ENCODE results near the gene ATXN1. TPM values are rescaled to one million over a fixed set of nuclear protein-coding genes. Genes with fewer than 3 reads are reported as not detected.
"Not testable (repeated sequence)": the region's sequence is repeated elsewhere in the genome, so short reads cannot be mapped to it uniquely, and the experiment has no call there.

Gene ATXN1
- total RNA-seq, 1 experiment from 2014 or later: under 0.01 TPM

- in situ Hi-C loops (cut with HindIII; ENCODE audit: low sequenced_read_pairs); DNase-seq (ENCODE audit: low spot score): not testable (repeated sequence)
Observed at GRCh38 chr6:16784957-16785356, 23.7 kb upstream of the ATXN1 start.

- in situ Hi-C loops (cut with HindIII; ENCODE audit: low sequenced_read_pairs): no loop called here
- no peak for DNase-seq (ENCODE audit: low spot score)
Observed at GRCh38 chr6:16783952-16784565, 22.8 kb upstream of the ATXN1 start.

- DNase-seq (ENCODE audit: low spot score): no peak
- in situ Hi-C loops (cut with HindIII; ENCODE audit: low sequenced_read_pairs): no loop called here
Observed at GRCh38 chr6:16783509-16783908, 22.2 kb upstream of the ATXN1 start.

- in situ Hi-C loops (cut with HindIII; ENCODE audit: low sequenced_read_pairs): no loop called here
- DNase-seq (ENCODE audit: low spot score): no peak
Observed at GRCh38 chr6:16782278-16782677, 21.0 kb upstream of the ATXN1 start.

GRCh38 chr6:16781348-16782169 is 20.3 kb upstream of the ATXN1 start:
- in situ Hi-C loops (cut with HindIII; ENCODE audit: low sequenced_read_pairs): no loop called here
- peak; percentile 83 for DNase-seq (ENCODE audit: low spot score)

- no peak for DNase-seq (ENCODE audit: low spot score)
- in situ Hi-C loops (cut with HindIII; ENCODE audit: low sequenced_read_pairs): no loop called here
Observed at GRCh38 chr6:16778521-16778920, 17.3 kb upstream of the ATXN1 start.

GRCh38 chr6:16777794-16778193 is 16.5 kb upstream of the ATXN1 start:
- in situ Hi-C loops (cut with HindIII; ENCODE audit: low sequenced_read_pairs): no loop called here
- DNase-seq (ENCODE audit: low spot score): no peak

GRCh38 chr6:16776394-16777017 is 15.2 kb upstream of the ATXN1 start:
- DNase-seq (ENCODE audit: low spot score): no peak
- in situ Hi-C loops (cut with HindIII; ENCODE audit: low sequenced_read_pairs): no loop called here

GRCh38 chr6:16774437-16774836 is 13.2 kb upstream of the ATXN1 start:
- no peak for DNase-seq (ENCODE audit: low spot score)
- in situ Hi-C loops (cut with HindIII; ENCODE audit: low sequenced_read_pairs): no loop called here

- in situ Hi-C loops (cut with HindIII; ENCODE audit: low sequenced_read_pairs): no loop called here
- DNase-seq (ENCODE audit: low spot score): peak; percentile 37
Observed at GRCh38 chr6:16773362-16773761, 12.1 kb upstream of the ATXN1 start.

- in situ Hi-C loops (cut with HindIII; ENCODE audit: low sequenced_read_pairs): no loop called here
- peak; percentile 54 for DNase-seq (ENCODE audit: low spot score)
Observed at GRCh38 chr6:16770701-16771569, 9.7 kb upstream of the ATXN1 start.

GRCh38 chr6:16769986-16770376 is 8.7 kb upstream of the ATXN1 start:
- in situ Hi-C loops (cut with HindIII; ENCODE audit: low sequenced_read_pairs): no loop called here
- no peak for DNase-seq (ENCODE audit: low spot score)

- in situ Hi-C loops (cut with HindIII; ENCODE audit: low sequenced_read_pairs): no loop called here
Observed at GRCh38 chr6:16769131-16769985, 8.1 kb upstream of the ATXN1 start.

GRCh38 chr6:16768477-16768830 is 7.2 kb upstream of the ATXN1 start:
- DNase-seq (ENCODE audit: low spot score): no peak
- in situ Hi-C loops (cut with HindIII; ENCODE audit: low sequenced_read_pairs): no loop called here

More at GRCh38 chr6:16769131-16769985, 8.1 kb upstream of the ATXN1 start:
- no peak for DNase-seq (ENCODE audit: low spot score)

- DNase-seq (ENCODE audit: low spot score): no peak
- in situ Hi-C loops (cut with HindIII; ENCODE audit: low sequenced_read_pairs): no loop called here
Observed at GRCh38 chr6:16767765-16768476, 6.7 kb upstream of the ATXN1 start.

GRCh38 chr6:16766836-16767745 is 5.8 kb upstream of the ATXN1 start:
- in situ Hi-C loops (cut with HindIII; ENCODE audit: low sequenced_read_pairs): no loop called here

GRCh38 chr6:16766043-16766536 is 4.8 kb upstream of the ATXN1 start:
- DNase-seq (ENCODE audit: low spot score): no peak
- in situ Hi-C loops (cut with HindIII; ENCODE audit: low sequenced_read_pairs): no loop called here

More at GRCh38 chr6:16766836-16767745, 5.8 kb upstream of the ATXN1 start:
- no peak for DNase-seq (ENCODE audit: low spot score)

Data from G401 (cell line).